ENCODE measurements around the gene TIPARP.

The TIPARP gene, protein sequence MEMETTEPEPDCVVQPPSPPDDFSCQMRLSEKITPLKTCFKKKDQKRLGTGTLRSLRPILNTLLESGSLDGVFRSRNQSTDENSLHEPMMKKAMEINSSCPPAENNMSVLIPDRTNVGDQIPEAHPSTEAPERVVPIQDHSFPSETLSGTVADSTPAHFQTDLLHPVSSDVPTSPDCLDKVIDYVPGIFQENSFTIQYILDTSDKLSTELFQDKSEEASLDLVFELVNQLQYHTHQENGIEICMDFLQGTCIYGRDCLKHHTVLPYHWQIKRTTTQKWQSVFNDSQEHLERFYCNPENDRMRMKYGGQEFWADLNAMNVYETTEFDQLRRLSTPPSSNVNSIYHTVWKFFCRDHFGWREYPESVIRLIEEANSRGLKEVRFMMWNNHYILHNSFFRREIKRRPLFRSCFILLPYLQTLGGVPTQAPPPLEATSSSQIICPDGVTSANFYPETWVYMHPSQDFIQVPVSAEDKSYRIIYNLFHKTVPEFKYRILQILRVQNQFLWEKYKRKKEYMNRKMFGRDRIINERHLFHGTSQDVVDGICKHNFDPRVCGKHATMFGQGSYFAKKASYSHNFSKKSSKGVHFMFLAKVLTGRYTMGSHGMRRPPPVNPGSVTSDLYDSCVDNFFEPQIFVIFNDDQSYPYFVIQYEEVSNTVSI

DNA sequence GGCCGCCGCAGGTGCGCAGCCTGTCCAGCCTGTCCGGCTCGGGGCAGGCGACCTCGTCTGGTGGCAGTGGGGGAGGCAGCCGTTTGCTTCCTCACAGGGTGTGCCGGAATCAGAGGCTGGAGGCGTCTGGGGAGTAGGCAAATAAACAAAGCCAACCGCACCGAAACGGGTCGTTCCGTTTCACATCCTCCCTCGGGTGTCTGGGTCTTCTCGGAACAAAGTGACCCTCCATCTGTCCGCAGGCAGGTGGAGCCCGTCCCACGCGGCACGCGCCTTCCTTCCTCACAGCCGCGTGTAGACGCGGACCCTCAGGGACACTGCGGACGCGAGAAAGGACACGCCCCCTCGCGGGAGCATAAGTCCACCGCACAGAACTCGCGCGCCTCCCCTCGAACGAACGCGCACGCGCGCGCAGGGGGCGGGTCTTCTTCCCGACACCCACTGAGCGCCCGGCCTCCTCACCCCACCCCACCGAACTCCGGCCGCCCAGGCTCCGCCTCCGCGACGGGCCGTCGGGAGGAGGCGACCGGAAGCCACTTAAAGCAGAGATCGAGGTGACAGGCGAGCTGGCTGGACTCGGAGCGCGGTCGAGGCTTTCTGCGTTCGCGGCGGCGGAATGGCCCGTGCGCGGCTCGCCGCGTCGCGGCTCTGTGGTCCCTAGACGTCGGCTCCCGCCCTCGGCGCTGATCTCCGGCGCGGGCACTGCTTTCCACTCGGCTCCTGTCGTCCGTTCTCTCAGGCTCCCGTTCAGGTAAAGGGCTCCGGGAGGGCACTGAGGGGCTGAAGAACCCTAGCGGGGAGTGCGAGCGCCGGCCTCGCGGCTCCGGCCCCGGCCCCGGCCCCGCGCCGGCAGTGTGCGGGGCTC, at the start of gene TIPARP:
Gene TIPARP (plus strand): TSS at position 545 of the 865 bp plus-strand sequence. CDS start 3,108 bp downstream, outside the sequence.
- DNase-seq (ENCODE audit: low read depth), result peak; percentile 99

- DNase-seq (ENCODE audit: low read depth), result no peak
Measured at GRCh38 chr3:156626104-156626503, 48.3 kb upstream of the TIPARP start.

DNA sequence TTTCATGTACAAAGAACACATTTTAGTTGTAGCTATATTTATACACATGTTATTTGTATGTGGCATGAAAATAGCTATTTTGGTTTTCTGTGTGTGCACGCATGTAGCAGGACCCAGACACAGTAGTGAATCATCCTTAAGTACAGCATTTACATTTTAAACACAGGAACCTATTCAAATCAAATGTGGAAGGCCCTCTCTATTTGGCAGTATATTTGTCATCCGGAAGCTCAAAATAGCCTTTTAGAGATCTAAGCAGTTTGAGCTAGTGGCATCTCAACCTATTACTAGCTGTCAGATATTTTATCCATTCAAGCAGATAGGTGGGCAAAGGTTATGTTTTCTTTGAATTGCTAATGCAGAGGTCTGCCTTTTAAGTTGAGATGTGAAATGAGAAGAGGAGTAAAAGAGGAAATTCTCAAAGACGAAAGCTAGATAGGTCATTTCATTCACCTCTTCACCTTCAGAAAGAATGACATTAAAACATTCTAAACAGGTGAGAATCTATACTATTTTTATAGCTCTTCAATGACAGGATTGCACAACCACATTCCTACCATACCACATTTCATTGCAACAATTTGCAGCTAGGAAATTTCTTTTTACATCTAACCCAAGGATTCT, 46.3 kb upstream of the TIPARP start:
- no peak for DNase-seq (ENCODE audit: low read depth)

DNA sequence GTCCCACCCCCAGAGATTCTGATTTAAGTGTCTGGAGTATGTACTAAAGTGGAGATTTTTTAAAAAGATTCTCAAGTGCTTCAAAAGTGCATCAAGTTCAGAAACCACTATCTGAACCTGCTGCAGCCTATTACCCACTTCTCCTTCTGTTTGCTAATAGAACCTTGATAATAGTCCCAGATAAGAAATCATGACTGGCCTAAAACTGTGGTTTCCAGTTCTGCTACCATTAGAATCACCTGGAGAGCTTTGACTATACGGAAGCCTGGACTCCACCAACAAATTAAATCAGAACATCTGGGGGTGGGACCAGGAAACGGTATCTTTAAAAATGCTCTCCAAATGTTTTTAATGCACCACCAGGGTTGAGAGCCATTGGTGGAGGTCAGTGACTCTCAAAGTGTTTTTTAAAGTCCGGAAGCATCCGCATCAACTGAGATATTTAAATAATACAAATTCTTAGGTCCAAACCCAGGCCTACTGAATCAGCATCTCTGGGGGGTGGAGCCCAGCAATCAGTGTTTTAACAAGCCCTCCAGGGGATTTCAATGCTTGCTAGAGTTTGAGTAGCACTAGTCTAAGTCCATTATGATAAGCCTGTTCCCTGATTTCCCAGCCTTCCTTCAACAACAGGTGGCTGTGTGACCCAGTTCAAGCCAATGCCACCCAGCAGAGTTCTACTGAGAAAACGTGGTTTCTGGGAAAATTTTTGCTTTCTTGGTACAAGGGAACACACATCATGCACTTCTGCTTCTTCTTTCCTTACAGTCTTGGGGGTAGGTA, 45.4 kb upstream of the TIPARP start:
- DNase-seq (ENCODE audit: low read depth), result no peak

GRCh38 chr3:156630081-156630772, 44.2 kb upstream of the TIPARP start:
- DNase-seq (ENCODE audit: low read depth), result no peak

DNA sequence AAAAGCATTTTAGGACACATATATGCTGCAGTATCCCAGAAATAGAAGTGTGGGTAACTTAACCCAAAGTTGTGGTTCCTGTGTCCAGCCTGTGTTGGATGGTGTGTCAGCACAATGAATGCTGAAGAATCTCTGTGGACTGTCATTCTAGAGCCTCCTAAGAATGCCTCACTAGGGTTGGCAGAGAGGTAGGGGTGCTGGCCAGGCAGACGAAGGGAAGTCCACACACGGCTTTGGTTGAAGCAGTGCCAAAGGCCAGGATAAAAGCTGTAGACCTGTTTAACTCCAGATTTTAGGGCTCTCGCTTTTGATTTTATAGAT, 43.7 kb upstream of the TIPARP start:
- no peak for DNase-seq (ENCODE audit: low read depth)

DNA sequence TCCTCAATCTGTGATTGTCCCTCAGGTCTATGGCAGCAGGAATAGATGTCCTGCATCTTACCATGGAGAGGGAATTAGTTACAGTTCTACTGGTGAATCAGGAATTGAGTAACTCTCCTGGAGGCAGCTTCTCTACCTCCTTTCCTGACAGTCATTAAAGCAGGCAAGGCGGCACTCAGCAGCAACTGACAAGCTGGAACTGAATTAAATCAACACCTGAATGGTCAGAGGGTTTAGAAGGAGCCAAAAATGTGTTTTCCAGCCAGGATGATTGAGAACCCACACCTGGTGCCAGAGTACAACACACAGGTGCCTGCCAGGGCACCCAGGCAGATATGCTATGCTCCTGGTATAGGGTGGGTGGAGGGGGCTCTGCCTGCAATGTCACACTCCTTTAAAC, 43.1 kb upstream of the TIPARP start:
- DNase-seq (ENCODE audit: low read depth), result no peak

DNA sequence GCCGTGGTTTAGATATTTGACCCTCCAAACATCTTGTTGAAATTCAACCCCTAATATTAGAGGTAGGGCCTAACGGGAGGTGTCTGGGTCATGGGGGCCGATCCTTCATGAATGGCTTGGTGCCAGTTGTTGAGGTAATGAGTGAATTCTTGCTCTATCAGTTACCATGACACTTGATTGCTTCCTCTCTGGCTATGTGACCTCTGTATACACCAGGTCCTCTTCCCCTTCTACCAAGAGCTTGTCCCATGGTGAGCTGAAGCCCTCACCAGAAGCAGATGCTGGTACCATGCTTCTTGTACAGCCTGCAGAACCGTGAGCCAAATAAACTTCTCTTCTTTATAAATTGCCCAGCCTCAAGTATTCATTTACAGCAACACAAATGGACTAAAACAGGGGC, 41.8 kb upstream of the TIPARP start:
- no peak for DNase-seq (ENCODE audit: low read depth)

DNA sequence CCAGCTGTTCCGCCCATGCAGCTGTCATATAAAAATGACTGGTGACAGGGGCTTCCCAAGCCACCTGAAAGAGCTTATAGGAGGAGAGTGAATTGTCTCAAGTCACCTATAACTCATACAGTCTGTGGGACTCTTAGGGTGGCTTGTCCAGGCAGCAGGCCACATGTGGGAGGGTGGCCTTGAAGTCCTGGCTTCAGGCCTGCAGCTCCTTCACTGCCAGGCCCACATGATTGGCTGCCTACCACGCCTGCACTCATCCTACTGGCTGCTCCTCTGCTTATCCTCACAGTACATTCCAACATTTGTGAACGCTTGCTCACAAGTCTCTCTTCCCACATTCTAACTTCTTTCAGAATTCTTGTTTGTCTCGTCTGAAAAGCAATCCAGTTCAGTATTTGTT, 41.1 kb upstream of the TIPARP start:
- DNase-seq (ENCODE audit: low read depth), result no peak

- DNase-seq (ENCODE audit: low read depth), result no peak
Measured at GRCh38 chr3:156635034-156635433, 39.4 kb upstream of the TIPARP start.

DNA sequence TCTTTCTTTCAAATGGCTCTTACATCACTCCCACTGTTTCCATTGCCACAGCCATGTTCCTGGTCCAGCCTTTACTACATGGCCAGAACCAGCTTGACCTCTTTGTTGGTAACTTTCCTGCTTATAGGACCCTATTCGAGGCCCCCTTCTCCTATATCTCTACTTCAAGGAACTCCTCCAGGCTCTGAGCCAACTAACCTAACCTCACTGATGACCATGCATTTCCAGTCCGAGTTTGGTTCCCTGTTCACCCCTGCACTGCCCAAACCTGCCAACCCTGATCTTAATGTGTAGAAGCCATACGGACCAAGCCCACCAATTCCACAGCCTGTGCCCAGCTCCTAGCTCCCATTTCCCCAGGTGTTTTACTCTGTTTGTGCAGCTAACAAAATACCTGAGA, 38.4 kb upstream of the TIPARP start:
- DNase-seq (ENCODE audit: low read depth), result no peak

DNA sequence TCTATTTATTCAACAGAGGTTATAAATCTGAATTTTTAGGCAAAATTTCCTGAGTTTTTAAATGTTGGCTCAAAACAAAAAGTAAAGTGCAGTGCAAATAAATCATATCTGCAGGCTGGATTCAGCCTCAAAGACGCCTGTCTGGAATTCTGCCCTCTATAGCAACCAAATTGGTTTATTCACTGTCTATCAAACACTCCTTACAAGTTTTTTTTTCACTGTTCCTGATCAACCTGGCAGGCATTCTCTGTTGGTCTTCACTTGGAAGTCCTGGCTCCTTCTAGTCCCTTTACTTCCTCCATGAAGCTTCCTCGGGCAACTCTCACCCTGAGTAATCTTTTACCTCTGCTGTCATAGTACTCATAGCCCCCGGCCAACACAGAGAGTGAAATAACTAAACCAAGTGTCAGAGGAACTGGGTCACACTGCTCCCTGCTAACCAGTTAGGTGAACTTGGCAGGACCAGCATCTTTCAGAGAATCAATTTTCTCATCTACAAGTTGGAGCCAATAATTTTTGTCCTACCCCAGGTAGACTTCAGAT, 36.8 kb upstream of the TIPARP start:
- no peak for DNase-seq (ENCODE audit: low read depth)

- DNase-seq (ENCODE audit: low read depth), result no peak
Measured at GRCh38 chr3:156638271-156638670, 36.1 kb upstream of the TIPARP start.

- no peak for DNase-seq (ENCODE audit: low read depth)
Measured at GRCh38 chr3:156639414-156640023, 34.9 kb upstream of the TIPARP start.

GRCh38 chr3:156641618-156641975, 32.8 kb upstream of the TIPARP start:
- no peak for DNase-seq (ENCODE audit: low read depth)

GRCh38 chr3:156642750-156643728, 31.4 kb upstream of the TIPARP start:
- no peak for DNase-seq (ENCODE audit: low read depth)

GRCh38 chr3:156643729-156644389, 30.5 kb upstream of the TIPARP start:
- DNase-seq (ENCODE audit: low read depth), result no peak

- no peak for DNase-seq (ENCODE audit: low read depth)
Measured at GRCh38 chr3:156644958-156645357, 29.4 kb upstream of the TIPARP start.

All from stimulated activated CD8-positive, alpha-beta memory T cell treated with anti-CD3 and anti-CD28 coated beads, Interleukin-12 subunit alpha, Interleukin-12 subunit beta, amount 100 ng/mL, for 1 hour (primary cell).